CD14-positive monocyte (primary cell): ENCODE data around the gene HK1. TPM values are rescaled to one million over a fixed set of nuclear protein-coding genes. Genes with fewer than 3 reads are reported as not detected.
A peak's percentile ranks its signal among the peaks of the same experiment; 100 is the strongest.

Experiments used
- DNase-seq, 3 donors: peaks; one replicate each; pipeline ENCODE4 v3.0.0-alpha.2; 2011 to 2022
- H2AFZ ChIP-seq: 2 replicates; pipeline ENCODE4 v1.6.0; 2012; ENCODE audit warnings: mild to moderate bottlenecking, low read depth, low read length, inconsistent platforms; ENCODE audit not compliant: insufficient read depth, poor library complexity, severe bottlenecking
- H3K27ac ChIP-seq, 2 donors: 1 replicate in 1 of 2; 2 replicates in 1 of 2; pipeline ENCODE4 v1.5.1; 2012 to 2013; ENCODE audit warnings: low read length in 2 of 2, control low read depth in 1 of 2, inconsistent platforms in 1 of 2, low read depth in 1 of 2, mild to moderate bottlenecking in 1 of 2
- H3K27me3 ChIP-seq, 2 donors: one replicate each; pipeline versions ENCODE4 v1.6.0 to v1.6.1; 2011 to 2013; ENCODE audit warnings: low read length in 2 of 2; ENCODE audit not compliant: control insufficient read depth in 2 of 2, insufficient read depth in 2 of 2
- H3K36me3 ChIP-seq, 2 donors: replicated peaks in 1 of 2; 1 replicate in 1 of 2; 2 replicates in 1 of 2; pipeline versions ENCODE4 v1.5.1 to v1.6.1; 2012 to 2013; ENCODE audit warnings: low read length in 2 of 2, control low read depth in 1 of 2, inconsistent platforms in 1 of 2, mild to moderate bottlenecking in 1 of 2; ENCODE audit not compliant: insufficient read depth in 2 of 2, control insufficient read depth in 1 of 2
- H3K4me1 ChIP-seq, 2 donors: 1 replicate in 1 of 2; 2 replicates in 1 of 2; pipeline versions ENCODE4 v1.5.1 to v1.6.1; 2012 to 2013; ENCODE audit warnings: low read length in 2 of 2, control low read depth in 1 of 2, inconsistent platforms in 1 of 2, mild to moderate bottlenecking in 1 of 2, moderate library complexity in 1 of 2; ENCODE audit not compliant: insufficient read depth in 2 of 2, control insufficient read depth in 1 of 2
- H3K4me2 ChIP-seq: replicated peaks from 2 replicates; pipeline ENCODE3; 2012; ENCODE audit warnings: low read length, moderate library complexity, mild to moderate bottlenecking; ENCODE audit not compliant: poor library complexity, severe bottlenecking; ENCODE audit errors: extremely low read depth
- H3K4me3 ChIP-seq, 3 experiments: fragments of 200-600 bp in 1 of 3; sonication (generic) in 1 of 3; replicated peaks in 1 of 3; 1 replicate in 2 of 3; 2 replicates in 1 of 3; pipeline ENCODE4 v1.5.1; 2011 to 2013; ENCODE audit warnings: low read length in 3 of 3, mild to moderate bottlenecking in 3 of 3, control low read depth in 2 of 3, low read depth in 2 of 3, inconsistent platforms in 1 of 3, moderate library complexity in 1 of 3
- H3K79me2 ChIP-seq: 2 replicates; pipeline ENCODE4 v1.6.0; 2012; ENCODE audit warnings: mild to moderate bottlenecking, control low read depth, inconsistent platforms, low read length, moderate library complexity; ENCODE audit not compliant: insufficient read depth
- H3K9ac ChIP-seq: 2 replicates; pipeline ENCODE4 v1.6.0; 2017; ENCODE audit warnings: low read length, mild to moderate bottlenecking; ENCODE audit not compliant: insufficient read depth, poor library complexity, severe bottlenecking
- H3K9me3 ChIP-seq, 2 donors: replicated peaks in 1 of 2; 1 replicate in 1 of 2; 2 replicates in 1 of 2; pipeline versions ENCODE4 v1.5.1 to v1.6.1; 2012 to 2013; ENCODE audit warnings: low read length in 2 of 2, control low read depth in 1 of 2; ENCODE audit not compliant: control insufficient read depth in 1 of 2, insufficient read depth in 1 of 2
- H4K20me1 ChIP-seq: 2 replicates; pipeline ENCODE4 v1.6.0; 2012; ENCODE audit warnings: mild to moderate bottlenecking, low read length, control low read depth, moderate library complexity; ENCODE audit not compliant: insufficient read depth
- H3K27ac Mint-ChIP-seq, 7 donors: one replicate each; pipeline ENCODE4 v1.8.0; 2020; ENCODE audit warnings: mild to moderate bottlenecking in 7 of 7, mixed read lengths in 7 of 7, moderate library complexity in 6 of 7, inconsistent platforms in 2 of 7
- H3K27me3 Mint-ChIP-seq, 3 donors: one replicate each; pipeline ENCODE4 v1.8.0; 2021 to 2022; ENCODE audit warnings: low read depth in 3 of 3, mild to moderate bottlenecking in 3 of 3, mixed read lengths in 3 of 3, moderate library complexity in 3 of 3, inconsistent platforms in 1 of 3
- H3K36me3 Mint-ChIP-seq, 2 donors: one replicate each; pipeline ENCODE4 v1.8.0; 2020; ENCODE audit warnings: mixed read lengths in 2 of 2, inconsistent platforms in 1 of 2, mild to moderate bottlenecking in 1 of 2
- H3K4me1 Mint-ChIP-seq: one replicate; pipeline ENCODE4 v1.8.0; 2020; ENCODE audit warnings: mild to moderate bottlenecking, mixed read lengths
- H3K4me3 Mint-ChIP-seq, 2 donors: one replicate each; pipeline ENCODE4 v1.8.0; 2020; ENCODE audit warnings: mild to moderate bottlenecking in 2 of 2, mixed read lengths in 2 of 2, moderate library complexity in 1 of 2
- H3K9me3 Mint-ChIP-seq, 7 donors: one replicate each; pipeline ENCODE4 v1.8.0; 2020 to 2022; ENCODE audit warnings: mixed read lengths in 7 of 7, mild to moderate bottlenecking in 6 of 7, moderate library complexity in 6 of 7, inconsistent platforms in 2 of 7
- WGBS: methylation state at CpG from one replicate; pipeline ENCODE4 v1.1.5; 2013; ENCODE audit warnings: missing lambda C conversion rate; ENCODE audit not compliant: insufficient coverage; 5-methylcytosine and 5-hydroxymethylcytosine counted together
- intact Hi-C, 2 donors: fragments of 100-400 bp; cut with micrococcal nuclease; formaldehyde crosslinking; loops; one replicate each; pipeline versions ENCODE4 v1.15.0 to v1.15.1; 2023
- polyA plus RNA-seq, 3 donors: library from polyadenylated mRNA; depleted of rRNA in 1 of 3; unstranded in 2 of 3; stranded (reverse) in 1 of 3; fragments of 300-500 nt in 2 of 3; fragments of >200 nt in 1 of 3; fragmentation: Illumina TruSeq in 2 of 3; gene quantifications; 1 replicate in 2 of 3; 2 replicates in 1 of 3; pipeline ENCODE4 v1.2.3, GENCODE V29; 2012 to 2021
- TF ChIP-seq, protein P1 (sequence below): fragments of 200-600 bp; IDR thresholded peaks from one replicate; pipeline ENCODE4 v1.8.0; 2022; ENCODE audit warnings: antibody characterized with exemption, mild to moderate bottlenecking

HK1 gene
- polyA plus RNA-seq, 3 donors = 57.9 to 146 (median 125) TPM

DNA sequence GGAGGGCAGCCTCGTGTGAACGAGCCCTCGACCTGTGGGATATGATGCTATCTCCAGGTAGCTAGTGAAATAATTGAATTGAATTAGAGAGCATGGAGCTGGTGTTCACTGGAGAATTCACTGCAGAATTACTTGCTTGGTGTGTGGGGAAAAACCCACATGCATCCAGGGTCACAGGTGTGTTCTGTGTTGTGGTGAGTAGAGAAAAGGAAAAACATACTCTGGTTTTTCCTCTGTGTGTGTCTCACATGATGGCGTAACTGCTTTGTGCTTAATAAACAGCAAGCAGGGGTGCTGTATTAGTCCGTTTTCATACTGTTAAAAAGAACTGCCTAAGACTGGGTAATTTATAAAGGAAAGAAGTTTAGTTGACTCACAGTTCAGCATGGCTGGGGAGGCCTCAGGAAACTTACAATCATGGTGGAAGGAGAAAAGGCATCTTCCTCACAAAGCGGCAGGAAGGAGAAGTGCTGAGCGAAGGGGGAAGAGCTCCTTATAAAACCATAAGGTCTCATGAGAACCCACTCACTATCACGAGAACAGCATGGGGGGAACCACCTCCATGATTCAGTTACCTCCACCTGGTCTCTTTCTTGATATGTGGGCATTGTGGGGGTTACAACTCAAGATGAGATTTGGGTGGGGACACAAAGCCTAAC is 75.8 kb downstream of the HK1 start:
- peaks cover 45% of the 10 kb centered on the region for H3K4me1 Mint-ChIP-seq
- peak overlapping the region in 2 of 7 donors; percentile 14 to 59 for H3K27ac Mint-ChIP-seq

DNA sequence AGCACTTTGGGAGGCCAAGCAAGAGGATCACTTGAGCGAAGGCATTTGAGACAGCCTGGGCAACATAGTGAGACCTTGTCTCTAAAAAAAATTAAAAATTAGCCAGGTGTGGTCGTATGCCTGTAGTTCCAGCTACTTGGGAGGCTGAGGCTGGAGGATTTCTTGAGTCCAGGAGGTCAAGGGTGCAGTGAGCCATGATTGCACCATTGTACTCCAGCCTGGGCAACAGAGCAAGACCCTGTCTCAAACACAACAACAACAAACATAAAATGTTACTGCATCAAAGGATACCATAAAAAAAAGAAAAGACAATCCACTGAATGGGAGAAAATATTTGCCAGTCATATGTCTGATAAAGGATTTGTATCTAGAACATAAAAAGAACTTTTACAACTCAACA is 77.9 kb downstream of the HK1 start:
- peaks cover 6 to 15% (median 8%) of the 10 kb centered on the region in 7 donors for H3K9me3 Mint-ChIP-seq
- DNase-seq = no peak
- H3K27me3 Mint-ChIP-seq = no peaks in the 10 kb centered on the region
- H2AFZ ChIP-seq = no peak overlapping the region
- H3K9me3 ChIP-seq = peaks cover 8 to 15% of the 10 kb centered on the region in 2 donors
- peaks cover 39 to 52% of the 10 kb centered on the region in 2 donors for H3K4me1 ChIP-seq
- no peaks in the 10 kb centered on the region for H3K27me3 ChIP-seq
- peak overlapping the region in 1 of 2 donors; percentile 27 for H3K27ac ChIP-seq
- peak overlapping the region in 3 of 7 donors; percentile 30 to 78 (median 63) for H3K27ac Mint-ChIP-seq
- H3K9ac ChIP-seq = no peak overlapping the region
- TF ChIP-seq, protein P1, sequence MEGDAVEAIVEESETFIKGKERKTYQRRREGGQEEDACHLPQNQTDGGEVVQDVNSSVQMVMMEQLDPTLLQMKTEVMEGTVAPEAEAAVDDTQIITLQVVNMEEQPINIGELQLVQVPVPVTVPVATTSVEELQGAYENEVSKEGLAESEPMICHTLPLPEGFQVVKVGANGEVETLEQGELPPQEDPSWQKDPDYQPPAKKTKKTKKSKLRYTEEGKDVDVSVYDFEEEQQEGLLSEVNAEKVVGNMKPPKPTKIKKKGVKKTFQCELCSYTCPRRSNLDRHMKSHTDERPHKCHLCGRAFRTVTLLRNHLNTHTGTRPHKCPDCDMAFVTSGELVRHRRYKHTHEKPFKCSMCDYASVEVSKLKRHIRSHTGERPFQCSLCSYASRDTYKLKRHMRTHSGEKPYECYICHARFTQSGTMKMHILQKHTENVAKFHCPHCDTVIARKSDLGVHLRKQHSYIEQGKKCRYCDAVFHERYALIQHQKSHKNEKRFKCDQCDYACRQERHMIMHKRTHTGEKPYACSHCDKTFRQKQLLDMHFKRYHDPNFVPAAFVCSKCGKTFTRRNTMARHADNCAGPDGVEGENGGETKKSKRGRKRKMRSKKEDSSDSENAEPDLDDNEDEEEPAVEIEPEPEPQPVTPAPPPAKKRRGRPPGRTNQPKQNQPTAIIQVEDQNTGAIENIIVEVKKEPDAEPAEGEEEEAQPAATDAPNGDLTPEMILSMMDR = no peak
- 100% methylated on average over 2 of the region's 2 CpGs for WGBS
- intact Hi-C loops = loop anchor here in 1 of 2 donors (5.0 kb wide), 1 partner anchor 34 kb away; no protein-coding TSS in a partner anchor
- H3K36me3 ChIP-seq = peaks cover 9 to 31% of the 10 kb centered on the region in 2 donors
- H4K20me1 ChIP-seq = peaks cover 29% of the 10 kb centered on the region
- peaks cover 33 to 49% of the 10 kb centered on the region in 2 donors for H3K36me3 Mint-ChIP-seq
- H3K4me3 ChIP-seq = no peak overlapping the region
- H3K79me2 ChIP-seq = peaks cover 99% of the 10 kb centered on the region
- H3K4me1 Mint-ChIP-seq = peaks cover 46% of the 10 kb centered on the region
- no peak overlapping the region for H3K4me2 ChIP-seq
- H3K4me3 Mint-ChIP-seq = no peak overlapping the region

More for the DNA sequence above, 75.8 kb downstream of the HK1 start:
- Mint-ChIP-seq H3K36me3 (peaks cover 27 to 44% of the 10 kb centered on the region in 2 donors), H3K27me3 (no peaks in the 10 kb centered on the region), H3K4me3 (no peak overlapping the region), H3K9me3 (peaks cover 6 to 15% (median 8%) of the 10 kb centered on the region in 7 donors)
- WGBS = 91% methylated on average over 3 of the region's 8 CpGs
- Histone ChIP-seq H4K20me1 (peaks cover 8% of the 10 kb centered on the region), H3K4me1 (peaks cover 33 to 46% of the 10 kb centered on the region in 2 donors), H3K36me3 (peaks cover 3 to 17% of the 10 kb centered on the region in 2 donors), H2AFZ (no peak overlapping the region), H3K27me3 (no peaks in the 10 kb centered on the region), H3K79me2 (peaks cover 96% of the 10 kb centered on the region), H3K9me3 (peaks cover 8 to 15% of the 10 kb centered on the region in 2 donors), H3K9ac (no peak overlapping the region), H3K4me2 (no peak overlapping the region), H3K4me3 (no peak overlapping the region), H3K27ac (peak overlapping the region in 1 of 2 donors; percentile 56)
- intact Hi-C loops = no loop called here
- TF ChIP-seq, protein P1 = no peak
- DNase-seq = no peak
